ENCODE data around the gene RRP15.

- no peak for TF ChIP-seq GLI4 (CRISPR knock-in tag; IDR thresholded peaks at IDR 0.05; ENCODE audit: borderline replicate concordance)
- TF ChIP-seq ZNF383 (CRISPR knock-in tag; IDR thresholded peaks at IDR 0.05; ENCODE audit: borderline replicate concordance), result no peak
- TF ChIP-seq PITX1 (CRISPR knock-in tag; IDR thresholded peaks at IDR 0.05), result no peak
- no peak for TF ChIP-seq DRAP1 (CRISPR knock-in tag; IDR thresholded peaks at IDR 0.05)
- no peak for TF ChIP-seq SRSF9 (IDR thresholded peaks at IDR 0.05; ENCODE audit: borderline replicate concordance, insufficient read depth, low read depth, low read length, poor library complexity, severe bottlenecking)
- TF ChIP-seq NCOR1 (IDR thresholded peaks at IDR 0.05; ENCODE audit: borderline replicate concordance, low read length), result no peak
- TF ChIP-seq ZSCAN30 (CRISPR knock-in tag; IDR thresholded peaks at IDR 0.05), result no peak
- no peak for TF ChIP-seq ATF3 (CRISPR knock-in tag; IDR thresholded peaks at IDR 0.05)
- TF ChIP-seq ZMYM3 (CRISPR knock-in tag; IDR thresholded peaks at IDR 0.05), result no peak
- no peak for TF ChIP-seq TCF7 (IDR thresholded peaks at IDR 0.05; ENCODE audit: low read depth)
- no peak for TF ChIP-seq ZKSCAN1 (IDR thresholded peaks at IDR 0.05; ENCODE audit: low read length)
- TF ChIP-seq AHDC1 (CRISPR knock-in tag; IDR thresholded peaks at IDR 0.05; ENCODE audit: borderline replicate concordance), result no peak
Observed at GRCh38 chr1:218314316-218314715, 29.2 kb downstream of the RRP15 start.

Measured in HepG2 (cell line).